Calu3 (cell line): Measurements from ENCODE around the gene TRIM50. TPM values are rescaled to one million over a fixed set of nuclear protein-coding genes. Genes with fewer than 3 reads are reported as not detected.
"Not testable (repeated sequence)": the region's sequence is repeated elsewhere in the genome, so short reads cannot be mapped to it uniquely, and the experiment has no call there.

Experiments used
- BruUV-seq: library from RNA; stranded (reverse); fragments of 400-500 nt; replicated peaks from 2 replicates; lab custom pipeline; 2021; lab: Mats Ljungman, UMichigan
- CTCF ChIA-PET: fragments of 300-600 bp; sonication (Branson Sonifier 250); formaldehyde crosslinking; loops from one replicate; lab custom pipeline; 2022; ENCODE audit warnings: antibody characterized with exemption; lab: Charles Lee
- DNase-seq: peaks from one replicate; pipeline ENCODE4 v3.0.0; 2022
- H3K27ac Mint-ChIP-seq: one replicate; pipeline ENCODE4 v1.8.0; 2022; ENCODE audit warnings: mixed read lengths; ENCODE audit not compliant: unreplicated experiment
- H3K27me3 Mint-ChIP-seq: one replicate; pipeline ENCODE4 v1.8.0; 2022; ENCODE audit warnings: mixed read lengths; ENCODE audit not compliant: unreplicated experiment
- H3K36me3 Mint-ChIP-seq: one replicate; pipeline ENCODE4 v1.8.0; 2022; ENCODE audit warnings: mild to moderate bottlenecking, moderate library complexity, mixed read lengths; ENCODE audit not compliant: insufficient read depth, unreplicated experiment
- H3K4me1 Mint-ChIP-seq: one replicate; pipeline ENCODE4 v1.8.0; 2022; ENCODE audit warnings: mild to moderate bottlenecking, low read depth, mixed read lengths; ENCODE audit not compliant: unreplicated experiment
- H3K4me3 Mint-ChIP-seq: one replicate; pipeline ENCODE4 v1.8.0; 2022; ENCODE audit warnings: mild to moderate bottlenecking, low read depth, moderate library complexity, mixed read lengths; ENCODE audit not compliant: unreplicated experiment
- H3K9me3 Mint-ChIP-seq: one replicate; pipeline ENCODE4 v1.8.0; 2022; ENCODE audit warnings: low read depth, mixed read lengths; ENCODE audit not compliant: unreplicated experiment
- intact Hi-C: fragments of 100-400 bp; cut with micrococcal nuclease; formaldehyde crosslinking; loops from one replicate; pipeline ENCODE4 v1.10.0; 2022; ENCODE audit not compliant: unreplicated experiment
- total RNA-seq: library from RNA; stranded (reverse); gene quantifications from 2 replicates; pipeline ENCODE4 v1.2.3, GENCODE V29; 2022
- TF ChIP-seq, protein P1 (sequence below): fragments of 200-600 bp; IDR thresholded peaks from one replicate; pipeline ENCODE4 v1.8.0; 2022; ENCODE audit warnings: antibody characterized with exemption; ENCODE audit not compliant: unreplicated experiment

Gene TRIM50
- total RNA-seq, 1 experiment from 2014 or later: not detected

DNA sequence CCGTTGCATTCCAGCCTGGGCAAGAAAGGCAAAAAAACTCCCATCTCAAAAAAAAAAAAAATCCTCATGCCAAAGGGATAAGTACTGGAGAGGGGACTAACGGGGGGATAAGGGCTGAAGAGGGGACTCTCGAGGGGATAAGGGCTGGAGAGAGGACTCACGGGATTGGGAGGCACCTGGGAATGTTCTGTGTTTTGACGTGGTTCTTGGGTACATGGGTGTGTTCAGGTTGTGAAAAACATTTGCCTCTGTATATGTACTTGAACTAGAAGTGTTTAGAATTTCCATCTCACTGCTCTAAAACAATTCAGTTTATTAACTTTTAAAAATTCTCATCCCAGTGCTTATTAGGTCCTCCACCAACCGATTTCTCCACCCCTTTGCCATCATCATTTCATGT, 4.6 kb upstream of the TRIM50 start:
- intact Hi-C loops: no loop called here
- CTCF ChIA-PET: no interaction called here
- Mint-ChIP-seq H3K4me3 (no peak overlapping the region), H3K27ac (no peak overlapping the region), H3K9me3 (no peaks in the 10 kb centered on the region), H3K27me3 (peaks cover 65% of the 10 kb centered on the region), H3K4me1 (no peaks in the 10 kb centered on the region), H3K36me3 (no peaks in the 10 kb centered on the region)
- TF ChIP-seq, protein P1, sequence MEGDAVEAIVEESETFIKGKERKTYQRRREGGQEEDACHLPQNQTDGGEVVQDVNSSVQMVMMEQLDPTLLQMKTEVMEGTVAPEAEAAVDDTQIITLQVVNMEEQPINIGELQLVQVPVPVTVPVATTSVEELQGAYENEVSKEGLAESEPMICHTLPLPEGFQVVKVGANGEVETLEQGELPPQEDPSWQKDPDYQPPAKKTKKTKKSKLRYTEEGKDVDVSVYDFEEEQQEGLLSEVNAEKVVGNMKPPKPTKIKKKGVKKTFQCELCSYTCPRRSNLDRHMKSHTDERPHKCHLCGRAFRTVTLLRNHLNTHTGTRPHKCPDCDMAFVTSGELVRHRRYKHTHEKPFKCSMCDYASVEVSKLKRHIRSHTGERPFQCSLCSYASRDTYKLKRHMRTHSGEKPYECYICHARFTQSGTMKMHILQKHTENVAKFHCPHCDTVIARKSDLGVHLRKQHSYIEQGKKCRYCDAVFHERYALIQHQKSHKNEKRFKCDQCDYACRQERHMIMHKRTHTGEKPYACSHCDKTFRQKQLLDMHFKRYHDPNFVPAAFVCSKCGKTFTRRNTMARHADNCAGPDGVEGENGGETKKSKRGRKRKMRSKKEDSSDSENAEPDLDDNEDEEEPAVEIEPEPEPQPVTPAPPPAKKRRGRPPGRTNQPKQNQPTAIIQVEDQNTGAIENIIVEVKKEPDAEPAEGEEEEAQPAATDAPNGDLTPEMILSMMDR: no peak
- BruUV-seq: no TSS peak
- no peak for DNase-seq

DNA sequence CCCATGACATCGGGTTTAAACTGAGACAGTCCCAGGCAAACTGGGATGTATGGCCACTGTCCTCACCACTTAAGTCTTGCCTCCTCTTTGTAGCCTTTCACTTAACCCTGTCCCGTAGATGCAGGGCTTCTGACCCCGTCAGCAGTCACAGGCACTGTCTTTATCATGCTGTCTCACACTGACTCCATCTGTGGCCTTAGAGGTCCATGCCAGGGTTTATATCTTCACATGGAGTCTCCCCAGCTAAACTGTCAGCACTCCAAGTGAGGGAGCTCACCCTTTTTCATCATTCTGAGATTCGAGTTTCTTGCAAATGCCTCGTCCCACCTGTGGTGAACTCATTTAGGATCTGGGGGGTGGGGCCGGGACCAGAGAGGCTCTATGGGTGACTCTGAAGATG, 2.9 kb upstream of the TRIM50 start:
- Mint-ChIP-seq H3K27ac (no peak overlapping the region), H3K4me1 (no peaks in the 10 kb centered on the region), H3K27me3 (peaks cover 53% of the 10 kb centered on the region), H3K36me3 (no peaks in the 10 kb centered on the region), H3K9me3 (no peaks in the 10 kb centered on the region), H3K4me3 (no peak overlapping the region)
- BruUV-seq: no TSS peak
- CTCF ChIA-PET: no interaction called here
- no peak for DNase-seq
- TF ChIP-seq, protein P1: no peak
- intact Hi-C loops: no loop called here

GRCh38 chr7:73329861-73330581, 2.1 kb upstream of the TRIM50 start:
- H3K4me1 Mint-ChIP-seq: no peaks in the 10 kb centered on the region
- CTCF ChIA-PET: no interaction called here
- H3K4me3 Mint-ChIP-seq: no peak overlapping the region
- DNase-seq: no peak
- no peak overlapping the region for H3K27ac Mint-ChIP-seq
- TF ChIP-seq, protein P1: no peak
- no TSS peak for BruUV-seq
- H3K9me3 Mint-ChIP-seq: no peaks in the 10 kb centered on the region
- no peaks in the 10 kb centered on the region for H3K36me3 Mint-ChIP-seq
- intact Hi-C loops: no loop called here
- H3K27me3 Mint-ChIP-seq: peaks cover 45% of the 10 kb centered on the region

DNA sequence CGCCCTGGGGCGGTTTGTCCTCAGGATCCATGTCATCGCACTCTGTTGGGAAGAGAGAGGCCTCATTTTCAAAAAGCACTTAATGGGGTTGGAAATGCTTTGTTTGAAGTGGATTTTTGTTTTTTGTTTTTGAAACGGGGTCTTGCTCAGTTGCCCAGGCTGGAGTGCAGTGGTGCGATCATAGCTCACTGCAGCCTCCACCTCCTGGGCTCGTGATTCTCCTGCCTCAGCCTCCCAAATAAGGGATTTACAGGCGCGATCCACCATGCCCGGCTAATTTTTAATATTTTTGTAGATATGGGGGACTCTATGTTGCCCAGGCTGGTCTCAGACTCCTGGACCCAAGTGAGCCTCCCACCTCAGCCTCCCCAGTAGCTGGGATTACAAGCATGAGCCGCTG, 814 bp upstream of the TRIM50 start:
- CTCF ChIA-PET: no interaction called here
- H3K4me3 Mint-ChIP-seq: no peak overlapping the region
- peaks cover 33% of the 10 kb centered on the region for H3K27me3 Mint-ChIP-seq
- intact Hi-C loops: no loop called here
- TF ChIP-seq, protein P1: no peak
- H3K9me3 Mint-ChIP-seq: no peaks in the 10 kb centered on the region
- no peaks in the 10 kb centered on the region for H3K4me1 Mint-ChIP-seq
- no TSS peak for BruUV-seq
- H3K27ac Mint-ChIP-seq: no peak overlapping the region
- no peaks in the 10 kb centered on the region for H3K36me3 Mint-ChIP-seq
- DNase-seq: no peak

- H3K27ac Mint-ChIP-seq, H3K36me3 Mint-ChIP-seq, H3K9me3 Mint-ChIP-seq, DNase-seq, H3K4me3 Mint-ChIP-seq, BruUV-seq, CTCF ChIA-PET, H3K4me1 Mint-ChIP-seq, intact Hi-C loops: not testable (repeated sequence)
- peaks cover 33% of the 10 kb centered on the region for H3K27me3 Mint-ChIP-seq
Measured at GRCh38 chr7:73327449-73327848, 433 bp downstream of the TRIM50 start.

GRCh38 chr7:73325424-73325823, 2.5 kb downstream of the TRIM50 start:
- H3K27me3 Mint-ChIP-seq: peaks cover 34% of the 10 kb centered on the region
- CTCF ChIA-PET, DNase-seq, H3K4me1 Mint-ChIP-seq, H3K4me3 Mint-ChIP-seq, H3K9me3 Mint-ChIP-seq, H3K27ac Mint-ChIP-seq, intact Hi-C loops, H3K36me3 Mint-ChIP-seq, BruUV-seq: not testable (repeated sequence)
